ENCODE results near the gene METTL6.

METTL6 gene

DNA sequence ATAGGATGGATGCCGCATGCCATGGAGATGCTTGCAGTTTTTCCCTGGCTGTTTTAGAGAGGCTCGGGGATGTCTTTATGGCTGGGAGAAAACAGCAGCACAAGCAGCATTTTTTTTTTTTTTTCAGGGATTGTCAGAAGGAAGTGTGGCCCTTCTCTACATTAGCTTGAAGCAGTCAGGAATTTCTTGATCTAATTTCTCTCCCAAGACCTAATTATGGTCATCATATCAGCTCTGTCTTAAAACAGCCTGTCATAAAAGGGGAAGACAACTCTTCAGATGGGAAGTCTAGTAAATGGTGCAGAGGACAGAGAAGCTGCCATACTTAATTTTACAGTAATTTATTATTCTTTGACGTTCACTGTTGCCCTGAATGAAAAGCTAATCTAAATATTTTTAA is 44.5 kb upstream of the METTL6 start:
- no peak overlapping the region for H3K4me2 ChIP-seq (ENCODE audit: low read length)
- no peaks in the 10 kb centered on the region for H3K9me2 ChIP-seq (ENCODE audit: low read depth, low read length)
- TF ChIP-seq, protein P1, sequence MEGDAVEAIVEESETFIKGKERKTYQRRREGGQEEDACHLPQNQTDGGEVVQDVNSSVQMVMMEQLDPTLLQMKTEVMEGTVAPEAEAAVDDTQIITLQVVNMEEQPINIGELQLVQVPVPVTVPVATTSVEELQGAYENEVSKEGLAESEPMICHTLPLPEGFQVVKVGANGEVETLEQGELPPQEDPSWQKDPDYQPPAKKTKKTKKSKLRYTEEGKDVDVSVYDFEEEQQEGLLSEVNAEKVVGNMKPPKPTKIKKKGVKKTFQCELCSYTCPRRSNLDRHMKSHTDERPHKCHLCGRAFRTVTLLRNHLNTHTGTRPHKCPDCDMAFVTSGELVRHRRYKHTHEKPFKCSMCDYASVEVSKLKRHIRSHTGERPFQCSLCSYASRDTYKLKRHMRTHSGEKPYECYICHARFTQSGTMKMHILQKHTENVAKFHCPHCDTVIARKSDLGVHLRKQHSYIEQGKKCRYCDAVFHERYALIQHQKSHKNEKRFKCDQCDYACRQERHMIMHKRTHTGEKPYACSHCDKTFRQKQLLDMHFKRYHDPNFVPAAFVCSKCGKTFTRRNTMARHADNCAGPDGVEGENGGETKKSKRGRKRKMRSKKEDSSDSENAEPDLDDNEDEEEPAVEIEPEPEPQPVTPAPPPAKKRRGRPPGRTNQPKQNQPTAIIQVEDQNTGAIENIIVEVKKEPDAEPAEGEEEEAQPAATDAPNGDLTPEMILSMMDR (IDR thresholded peaks at IDR 0.05; ENCODE audit: low read length): no peak
- TF ChIP-seq EZH2 (IDR thresholded peaks at IDR 0.05; ENCODE audit: borderline replicate concordance, low read length): no peak
- no peaks in the 10 kb centered on the region for H3K36me3 ChIP-seq (ENCODE audit: insufficient read depth, low read length)
- no peaks in the 10 kb centered on the region for H3K79me2 ChIP-seq (ENCODE audit: insufficient read depth, low read length)
- no peak overlapping the region for H3K27ac ChIP-seq (ENCODE audit: low read depth, low read length, poor library complexity, severe bottlenecking)
- no peaks in the 10 kb centered on the region for H3K9me3 ChIP-seq (ENCODE audit: low read length)
- H3F3A ChIP-seq (ENCODE audit: insufficient read depth, low read length): no peaks in the 10 kb centered on the region
- H3K4me1 ChIP-seq (ENCODE audit: insufficient read depth, low read length, severe bottlenecking): no peaks in the 10 kb centered on the region
- no peak overlapping the region for H3K4me3 ChIP-seq (ENCODE audit: low read depth, low read length, poor library complexity, severe bottlenecking)
- no peak overlapping the region for H2AFZ ChIP-seq (ENCODE audit: low read length)
- H3K27me3 ChIP-seq (ENCODE audit: insufficient read depth, low read length): no peaks in the 10 kb centered on the region
- no peaks in the 10 kb centered on the region for H4K20me1 ChIP-seq (ENCODE audit: insufficient read depth, low read length)
- no peak overlapping the region for H3K9ac ChIP-seq (ENCODE audit: low read length)

DNA sequence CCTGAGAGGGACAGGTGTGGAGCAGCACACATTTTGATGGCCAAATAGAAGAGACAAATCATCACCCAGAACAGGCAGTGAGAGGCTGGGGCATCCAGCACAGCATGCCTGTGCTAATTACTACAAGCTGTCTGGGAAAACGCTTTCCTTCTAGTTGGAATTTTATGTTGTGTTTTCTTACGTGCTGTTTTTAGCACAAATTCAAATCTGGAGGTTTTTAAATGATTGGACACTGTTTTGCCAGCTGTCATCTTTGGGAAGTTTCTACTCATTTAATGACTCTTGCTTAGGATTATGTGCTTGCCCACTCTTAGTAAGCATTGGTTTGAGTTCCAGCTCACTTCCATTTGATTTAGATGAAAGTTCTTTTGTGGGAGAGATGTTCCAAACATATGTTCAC is 43.5 kb upstream of the METTL6 start:
- Histone ChIP-seq H3K9me3 (ENCODE audit: low read length) (no peaks in the 10 kb centered on the region), H3K9me2 (ENCODE audit: low read depth, low read length) (no peaks in the 10 kb centered on the region), H3K9ac (ENCODE audit: low read length) (no peak overlapping the region), H3K27me3 (ENCODE audit: insufficient read depth, low read length) (no peaks in the 10 kb centered on the region), H4K20me1 (ENCODE audit: insufficient read depth, low read length) (no peaks in the 10 kb centered on the region), H3K36me3 (ENCODE audit: insufficient read depth, low read length) (no peaks in the 10 kb centered on the region), H2AFZ (ENCODE audit: low read length) (no peak overlapping the region), H3F3A (ENCODE audit: insufficient read depth, low read length) (no peaks in the 10 kb centered on the region), H3K79me2 (ENCODE audit: insufficient read depth, low read length) (no peaks in the 10 kb centered on the region), H3K27ac (ENCODE audit: low read depth, low read length, poor library complexity, severe bottlenecking) (no peak overlapping the region), H3K4me2 (ENCODE audit: low read length) (no peak overlapping the region), H3K4me3 (ENCODE audit: low read depth, low read length, poor library complexity, severe bottlenecking) (no peak overlapping the region), H3K4me1 (ENCODE audit: insufficient read depth, low read length, severe bottlenecking) (no peaks in the 10 kb centered on the region)
- no peak for TF ChIP-seq EZH2 (IDR thresholded peaks at IDR 0.05; ENCODE audit: borderline replicate concordance, low read length)

DNA sequence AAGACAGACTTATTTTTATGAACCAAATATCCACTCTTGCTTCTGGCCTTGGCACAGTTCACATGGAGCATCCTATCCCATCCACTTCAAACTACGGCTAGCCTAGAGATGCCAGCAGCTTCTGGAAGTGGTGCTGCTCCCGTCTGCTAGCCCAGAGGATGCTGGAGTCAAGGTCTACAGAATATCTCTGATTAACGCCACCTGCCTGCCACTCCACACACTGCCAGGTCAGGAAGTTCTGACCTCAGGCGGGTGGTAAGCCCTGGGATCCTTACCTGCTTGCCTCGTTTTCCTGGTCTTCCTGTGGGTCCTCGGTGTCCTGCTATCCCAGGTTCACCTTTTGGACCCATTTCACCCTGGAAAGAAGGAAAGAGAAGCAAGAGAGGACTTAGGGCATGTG is 42.9 kb upstream of the METTL6 start:
- Histone ChIP-seq H3K4me3 (ENCODE audit: low read depth, low read length, poor library complexity, severe bottlenecking) (no peak overlapping the region), H3K36me3 (ENCODE audit: insufficient read depth, low read length) (no peaks in the 10 kb centered on the region), H4K20me1 (ENCODE audit: insufficient read depth, low read length) (no peaks in the 10 kb centered on the region), H3K9ac (ENCODE audit: low read length) (no peak overlapping the region), H3F3A (ENCODE audit: insufficient read depth, low read length) (no peaks in the 10 kb centered on the region), H3K4me2 (ENCODE audit: low read length) (no peak overlapping the region), H3K27me3 (ENCODE audit: insufficient read depth, low read length) (no peaks in the 10 kb centered on the region), H3K9me3 (ENCODE audit: low read length) (no peaks in the 10 kb centered on the region), H3K79me2 (ENCODE audit: insufficient read depth, low read length) (no peaks in the 10 kb centered on the region), H3K4me1 (ENCODE audit: insufficient read depth, low read length, severe bottlenecking) (no peaks in the 10 kb centered on the region), H3K9me2 (ENCODE audit: low read depth, low read length) (no peaks in the 10 kb centered on the region), H3K27ac (ENCODE audit: low read depth, low read length, poor library complexity, severe bottlenecking) (no peak overlapping the region), H2AFZ (ENCODE audit: low read length) (no peak overlapping the region)
- TF ChIP-seq EZH2 (IDR thresholded peaks at IDR 0.05; ENCODE audit: borderline replicate concordance, low read length): no peak
- TF ChIP-seq, protein P1 (IDR thresholded peaks at IDR 0.05; ENCODE audit: low read length): peak; percentile 45; the same call in 1 of the 2 replicates

All from OCI-LY1 (cell line).